Stomach (tissue), 9 donors: Measurements from ENCODE around the gene FZR1. TPM values are rescaled to one million over a fixed set of nuclear protein-coding genes. Genes with fewer than 3 reads are reported as not detected.
"Not testable (repeated sequence)": the region's sequence is repeated elsewhere in the genome, so short reads cannot be mapped to it uniquely, and the experiment has no call there.

Experiments used
- DNase-seq, 2 donors: peaks; one replicate each; pipeline versions ENCODE4 v3.0.0 to v3.0.0-alpha.2; 2013 to 2019
- H3K27ac ChIP-seq, 5 donors: fragments of 200-600 bp in 4 of 5; sonication (generic) in 4 of 5; one replicate each; pipeline ENCODE4 v1.5.1; 2013 to 2019; ENCODE audit warnings: mild to moderate bottlenecking in 1 of 5, moderate library complexity in 1 of 5
- H3K27me3 ChIP-seq, 3 donors: fragments of 200-600 bp; sonication (generic); one replicate each; pipeline ENCODE4 v1.5.1; 2017 to 2019; ENCODE audit warnings: mixed run types in 1 of 3
- H3K36me3 ChIP-seq, 4 donors: fragments of 200-600 bp; sonication (generic); 1 replicate in 3 of 4; 2 replicates in 1 of 4; pipeline ENCODE4 v1.5.1; 2016 to 2019
- H3K4me1 ChIP-seq, 4 donors: fragments of 200-600 bp; sonication (generic); one replicate each; pipeline ENCODE4 v1.5.1; 2016 to 2019
- H3K4me3 ChIP-seq, 4 donors: fragments of 200-600 bp; sonication (generic) in 3 of 4; one replicate each; pipeline ENCODE4 v1.5.1; 2016 to 2019; ENCODE audit warnings: mild to moderate bottlenecking in 1 of 4
- H3K9me3 ChIP-seq, 4 donors: fragments of 200-600 bp; sonication (generic); one replicate each; pipeline ENCODE4 v1.5.1; 2016 to 2019
- EP300 ChIP-seq: sonication (generic); formaldehyde crosslinking; IDR thresholded peaks from one replicate; pipeline ENCODE4 v1.6.1; 2017; ENCODE audit warnings: antibody characterized with exemption
- POLR2A ChIP-seq, 4 donors: fragments of 450-650 bp; IDR thresholded peaks; one replicate each; pipeline ENCODE4 v1.6.1; 2016; ENCODE audit warnings: antibody characterized with exemption in 4 of 4, control low read depth in 2 of 4, mild to moderate bottlenecking in 1 of 4, moderate library complexity in 1 of 4
- POLR2AphosphoS5 ChIP-seq, 3 donors: sonication (generic); formaldehyde crosslinking; IDR thresholded peaks; one replicate each; pipeline ENCODE4 v1.6.1; 2016; ENCODE audit warnings: antibody characterized with exemption in 3 of 3
- WGBS, 5 donors: extraction: QIAGEN DNeasy Blood & Tissue Kit in 3 of 5; methylation state at CpG; one replicate each; pipeline versions ENCODE4 v1.1.5 to v1.1.7; 2013 to 2018; 5-methylcytosine and 5-hydroxymethylcytosine counted together
- intact Hi-C: fragments of 100-400 bp; cut with DNase I; formaldehyde crosslinking; loops from one replicate; pipeline ENCODE4 v1.15.1; 2023; ENCODE audit warnings: low total_unique reads
- polyA plus RNA-seq, 3 donors: library from polyadenylated mRNA; stranded (reverse); fragments of 200-250 nt; gene quantifications; one replicate each; pipeline ENCODE4 v1.2.3, GENCODE V29; 2013
- total RNA-seq, 5 donors: library from RNA; depleted of rRNA; stranded (reverse); fragments of >200 nt; gene quantifications; one replicate each; pipeline versions ENCODE4 v1.1.0 to v1.2.3, GENCODE V29; 2014 to 2016
- TF ChIP-seq, protein P1 (sequence below), 7 experiments: fragments of 450-650 bp in 4 of 7; fragments of 200-600 bp in 3 of 7; sonication (generic) in 3 of 7; IDR thresholded peaks; one replicate each; pipeline ENCODE4 v1.5.1; 2016 to 2019; ENCODE audit warnings: antibody characterized with exemption in 7 of 7, control low read depth in 2 of 7, mild to moderate bottlenecking in 1 of 7
- donor health status: healthy with polysubstance abuse.
- donor health status: Bipolar disorder and iron deficiency.
- donor health status: healthy.

FZR1 gene
- total and polyA plus RNA-seq, 8 donors, result 9.4 to 113 (median 21.3) TPM

DNA sequence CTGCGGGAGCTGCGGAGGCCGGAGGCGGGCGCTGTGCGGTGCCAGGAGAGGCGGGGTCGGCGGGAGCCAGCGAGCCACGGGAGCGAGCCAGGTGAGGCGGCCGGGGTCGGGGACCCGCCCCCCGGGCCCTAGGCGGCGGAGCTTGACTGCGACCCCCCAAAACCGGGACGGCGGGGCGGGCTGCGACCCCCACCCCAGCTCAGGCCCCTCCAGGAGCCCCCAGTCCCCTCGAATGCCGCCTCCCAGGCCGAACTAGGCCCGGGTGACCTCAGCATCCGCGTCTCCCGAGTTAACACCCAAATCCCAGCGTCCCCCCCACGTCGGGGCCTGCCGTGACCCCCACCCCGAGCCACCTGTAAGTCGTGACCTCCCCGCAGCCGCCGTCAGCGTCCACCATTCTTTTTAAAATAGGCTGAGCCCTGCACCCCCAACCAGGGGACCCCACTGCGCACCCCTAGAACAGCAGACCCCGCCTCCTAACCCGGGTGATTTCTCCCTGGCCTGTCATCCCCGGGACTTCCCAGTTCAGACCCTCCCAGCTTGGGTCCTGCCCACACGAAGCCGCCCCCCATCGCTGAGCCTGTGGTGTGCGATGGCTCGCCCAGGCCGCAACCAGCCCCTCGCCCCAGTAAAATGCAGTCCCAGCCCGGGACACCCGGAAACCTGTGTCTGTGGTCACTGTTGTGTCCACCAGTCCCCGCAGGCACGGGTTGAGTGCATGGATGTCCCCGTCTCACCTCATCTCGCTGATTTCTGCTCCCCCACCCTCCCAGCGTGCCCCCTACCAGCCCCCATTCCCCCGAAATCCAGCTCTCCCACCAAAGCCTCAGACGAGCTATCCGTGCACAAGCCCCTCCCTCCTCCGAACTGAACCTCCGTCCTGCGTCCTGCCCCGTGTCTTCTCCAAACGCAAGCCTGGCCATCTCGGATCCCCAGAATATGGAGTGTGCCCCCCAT lies 551 bp downstream of the FZR1 start:
- H3K27me3 ChIP-seq, result no peaks in the 10 kb centered on the region
- no peaks in the 10 kb centered on the region for H3K9me3 ChIP-seq
- peak; percentile 30 to 70 for DNase-seq
- H3K4me1 ChIP-seq, result peaks cover 22 to 57% (median 52%) of the 10 kb centered on the region in 4 donors
- WGBS, 5 donors, result 0 to 1% (median 0%) methylated on average over 29 to 68 of the region's 69 CpGs
- intact Hi-C loops, result no loop called here
- TF ChIP-seq, protein P1, sequence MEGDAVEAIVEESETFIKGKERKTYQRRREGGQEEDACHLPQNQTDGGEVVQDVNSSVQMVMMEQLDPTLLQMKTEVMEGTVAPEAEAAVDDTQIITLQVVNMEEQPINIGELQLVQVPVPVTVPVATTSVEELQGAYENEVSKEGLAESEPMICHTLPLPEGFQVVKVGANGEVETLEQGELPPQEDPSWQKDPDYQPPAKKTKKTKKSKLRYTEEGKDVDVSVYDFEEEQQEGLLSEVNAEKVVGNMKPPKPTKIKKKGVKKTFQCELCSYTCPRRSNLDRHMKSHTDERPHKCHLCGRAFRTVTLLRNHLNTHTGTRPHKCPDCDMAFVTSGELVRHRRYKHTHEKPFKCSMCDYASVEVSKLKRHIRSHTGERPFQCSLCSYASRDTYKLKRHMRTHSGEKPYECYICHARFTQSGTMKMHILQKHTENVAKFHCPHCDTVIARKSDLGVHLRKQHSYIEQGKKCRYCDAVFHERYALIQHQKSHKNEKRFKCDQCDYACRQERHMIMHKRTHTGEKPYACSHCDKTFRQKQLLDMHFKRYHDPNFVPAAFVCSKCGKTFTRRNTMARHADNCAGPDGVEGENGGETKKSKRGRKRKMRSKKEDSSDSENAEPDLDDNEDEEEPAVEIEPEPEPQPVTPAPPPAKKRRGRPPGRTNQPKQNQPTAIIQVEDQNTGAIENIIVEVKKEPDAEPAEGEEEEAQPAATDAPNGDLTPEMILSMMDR (IDR thresholded peaks at IDR 0.05), result no peak
- TF ChIP-seq POLR2A (IDR thresholded peaks at IDR 0.05) (no peak), POLR2AphosphoS5 (IDR thresholded peaks at IDR 0.05) (no peak), EP300 (no peak)
- H3K36me3 ChIP-seq, result peaks cover 8 to 30% (median 26%) of the 10 kb centered on the region in 4 donors
- H3K27ac ChIP-seq, result peak overlapping the region; percentile 90 to 95 (median 92)
- H3K4me3 ChIP-seq, result peak overlapping the region; percentile 88 to 100 (median 98)

GRCh38 chr19:3507371-3508120 lies 1.4 kb downstream of the FZR1 start:
- 10 to 21% (median 18%) methylated on average over 12 to 31 of the region's 31 CpGs for WGBS, 5 donors
- peaks cover 22 to 65% (median 61%) of the 10 kb centered on the region in 4 donors for H3K4me1 ChIP-seq
- H3K9me3 ChIP-seq, result no peaks in the 10 kb centered on the region
- H3K27me3 ChIP-seq, result no peaks in the 10 kb centered on the region
- intact Hi-C loops, result no loop called here
- TF ChIP-seq EP300 (no peak), POLR2AphosphoS5 (IDR thresholded peaks at IDR 0.05) (no peak), POLR2A (IDR thresholded peaks at IDR 0.05) (no peak)
- TF ChIP-seq, protein P1 (IDR thresholded peaks at IDR 0.05), result no peak
- peak overlapping the region; percentile 25 to 95 (median 92) for H3K27ac ChIP-seq
- H3K4me3 ChIP-seq, result peak overlapping the region; percentile 88 to 100 (median 98)
- H3K36me3 ChIP-seq, result peaks cover 8 to 37% (median 28%) of the 10 kb centered on the region in 4 donors
- peak; percentile 35 to 82 for DNase-seq

- Histone ChIP-seq H3K4me3 (peak overlapping the region in 2 of 4 donors; percentile 88 to 98), H3K36me3 (peaks cover 8 to 37% (median 28%) of the 10 kb centered on the region in 4 donors), H3K27ac (peak overlapping the region in 1 of 5 donors; percentile 94), H3K4me1 (peaks cover 22 to 71% (median 66%) of the 10 kb centered on the region in 4 donors)
- intact Hi-C loops, H3K9me3 ChIP-seq, DNase-seq, H3K27me3 ChIP-seq: not testable (repeated sequence)
- WGBS, 5 donors, result 78 to 90% (median 83%) methylated on average over 18 of the region's 18 CpGs
Observed at GRCh38 chr19:3508121-3508661, 2.1 kb downstream of the FZR1 start.

DNA sequence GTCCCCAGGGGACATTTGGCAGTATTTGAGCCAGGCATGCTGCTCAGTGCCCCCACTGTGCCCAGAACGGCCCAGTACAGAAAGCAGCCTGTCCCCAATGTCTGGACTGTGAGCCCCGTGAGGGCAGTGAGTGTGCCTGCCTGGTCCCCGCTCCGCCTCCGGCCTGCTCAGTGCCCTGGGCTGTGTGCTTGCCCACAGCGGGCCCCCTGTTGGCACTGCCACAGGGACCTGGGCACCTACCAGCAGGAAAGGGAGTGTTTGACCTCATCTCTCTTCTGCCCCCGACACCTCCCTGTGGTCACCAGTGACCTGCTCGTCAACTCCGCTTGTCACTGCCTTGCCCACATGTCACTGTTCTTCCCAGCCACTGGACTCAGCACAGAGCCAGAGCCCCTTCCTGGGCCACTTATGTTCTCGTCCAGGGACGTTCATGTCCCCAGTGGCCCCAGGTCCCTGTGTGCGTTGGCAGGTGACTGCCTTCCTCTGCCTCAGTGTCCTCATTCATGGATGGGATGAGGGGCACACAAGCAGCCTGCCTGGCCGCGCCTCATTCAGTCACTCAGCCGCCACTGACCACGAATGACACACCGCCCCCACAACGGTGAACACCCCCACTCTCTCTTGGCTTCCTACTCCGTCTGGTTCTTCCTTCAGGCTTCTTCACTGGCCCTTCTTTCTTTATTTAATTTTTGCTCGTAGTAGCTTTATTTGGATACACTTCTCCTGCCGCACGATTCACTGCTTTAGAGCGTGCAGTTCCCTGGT lies 2.8 kb downstream of the FZR1 start:
- no peak for DNase-seq
- intact Hi-C loops, result no loop called here
- Histone ChIP-seq H3K27me3 (no peaks in the 10 kb centered on the region), H3K4me3 (no peak overlapping the region), H3K4me1 (peaks cover 22 to 77% (median 72%) of the 10 kb centered on the region in 4 donors), H3K27ac (peak overlapping the region in 1 of 5 donors; percentile 17), H3K36me3 (peaks cover 8 to 42% (median 30%) of the 10 kb centered on the region in 4 donors), H3K9me3 (no peaks in the 10 kb centered on the region)
- no peak for TF ChIP-seq POLR2AphosphoS5 (IDR thresholded peaks at IDR 0.05)
- WGBS, 5 donors, result 84 to 88% (median 86%) methylated on average over 20 to 23 of the region's 23 CpGs
